ENCODE measurements around the gene GRK1.
A peak's percentile ranks its signal among the peaks of the same experiment; 100 is the strongest.

Gene GRK1

GRCh38 chr13:113729187-113730019 lies 62.4 kb downstream of the GRK1 start:
- DNase-seq (ENCODE audit: low read depth), result peak; percentile 30

GRCh38 chr13:113730258-113730691 lies 63.3 kb downstream of the GRK1 start:
- no peak for DNase-seq (ENCODE audit: low read depth)

- DNase-seq (ENCODE audit: low read depth), result no peak
Observed at GRCh38 chr13:113730831-113731191, 63.8 kb downstream of the GRK1 start.

GRCh38 chr13:113731192-113732175 lies 64.5 kb downstream of the GRK1 start:
- no peak for DNase-seq (ENCODE audit: low read depth)

- DNase-seq (ENCODE audit: low read depth), result no peak
Observed at GRCh38 chr13:113732176-113732960, 65.3 kb downstream of the GRK1 start.

- DNase-seq (ENCODE audit: low read depth), result no peak
Observed at GRCh38 chr13:113732961-113733950, 66.2 kb downstream of the GRK1 start.

GRCh38 chr13:113734099-113734825 lies 67.2 kb downstream of the GRK1 start:
- no peak for DNase-seq (ENCODE audit: low read depth)

GRCh38 chr13:113734826-113735125 lies 67.8 kb downstream of the GRK1 start:
- no peak for DNase-seq (ENCODE audit: low read depth)

GRCh38 chr13:113735194-113735593 lies 68.2 kb downstream of the GRK1 start:
- DNase-seq (ENCODE audit: low read depth), result no peak

GRCh38 chr13:113735750-113736149 lies 68.7 kb downstream of the GRK1 start:
- DNase-seq (ENCODE audit: low read depth), result no peak

- DNase-seq (ENCODE audit: low read depth), result no peak
Observed at GRCh38 chr13:113736258-113736731, 69.3 kb downstream of the GRK1 start.

- no peak for DNase-seq (ENCODE audit: low read depth)
Observed at GRCh38 chr13:113737803-113738202, 70.8 kb downstream of the GRK1 start.

GRCh38 chr13:113739527-113740285 lies 72.7 kb downstream of the GRK1 start:
- no peak for DNase-seq (ENCODE audit: low read depth)

- no peak for DNase-seq (ENCODE audit: low read depth)
Observed at GRCh38 chr13:113740286-113740556, 73.2 kb downstream of the GRK1 start.

- DNase-seq (ENCODE audit: low read depth), result no peak
Observed at GRCh38 chr13:113740661-113741060, 73.6 kb downstream of the GRK1 start.

- DNase-seq (ENCODE audit: low read depth), result no peak
Observed at GRCh38 chr13:113741191-113741668, 74.2 kb downstream of the GRK1 start.

- DNase-seq (ENCODE audit: low read depth), result peak; percentile 69
Observed at GRCh38 chr13:113742000-113742441, 75.0 kb downstream of the GRK1 start.

GRCh38 chr13:113742445-113743120 lies 75.6 kb downstream of the GRK1 start:
- DNase-seq (ENCODE audit: low read depth), result no peak

Data from EH (cell line).